Right renal cortex interstitium (tissue), 3 donors: Measurements from ENCODE around the gene TMIE. TPM values are rescaled to one million over a fixed set of nuclear protein-coding genes. Genes with fewer than 3 reads are reported as not detected.
"Not testable (repeated sequence)": the region's sequence is repeated elsewhere in the genome, so short reads cannot be mapped to it uniquely, and the experiment has no call there.

Source experiments
- DNase-seq, 3 donors: peaks; one replicate each; pipeline ENCODE4 v3.0.0-alpha.2; 2013; ENCODE audit warnings: low read depth in 3 of 3, low spot score in 2 of 3
- polyA plus RNA-seq, 3 donors: library from polyadenylated mRNA; unstranded; fragments of 120-200 nt; gene quantifications; one replicate each; pipeline ENCODE4 v1.2.1, GENCODE V29; 2013; ENCODE audit not compliant: insufficient read length in 3 of 3

Gene TMIE
- polyA plus RNA-seq, 3 donors: 1.0 to 1.1 (median 1.1) TPM

DNA sequence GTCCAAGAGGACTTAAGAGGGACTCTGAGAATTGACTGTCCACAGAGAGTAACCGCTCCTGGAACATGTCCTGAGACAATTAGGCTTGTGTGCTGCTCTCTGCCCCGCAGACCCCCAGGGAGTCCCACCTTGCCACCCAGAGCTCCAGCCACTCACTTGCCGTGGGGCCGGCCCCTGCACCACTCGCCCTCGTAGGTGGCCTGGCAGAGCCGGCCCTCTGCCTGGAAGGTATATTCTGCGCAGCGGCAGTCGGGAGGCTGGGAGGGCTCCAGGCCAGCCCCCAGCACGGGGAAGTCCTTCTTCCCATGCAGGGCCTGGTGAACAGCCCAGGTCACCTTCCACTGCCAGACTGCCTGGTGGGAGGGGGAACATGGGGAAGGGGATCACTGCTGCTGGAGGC is 18.2 kb upstream of the TMIE start:
- no peak for DNase-seq

DNA sequence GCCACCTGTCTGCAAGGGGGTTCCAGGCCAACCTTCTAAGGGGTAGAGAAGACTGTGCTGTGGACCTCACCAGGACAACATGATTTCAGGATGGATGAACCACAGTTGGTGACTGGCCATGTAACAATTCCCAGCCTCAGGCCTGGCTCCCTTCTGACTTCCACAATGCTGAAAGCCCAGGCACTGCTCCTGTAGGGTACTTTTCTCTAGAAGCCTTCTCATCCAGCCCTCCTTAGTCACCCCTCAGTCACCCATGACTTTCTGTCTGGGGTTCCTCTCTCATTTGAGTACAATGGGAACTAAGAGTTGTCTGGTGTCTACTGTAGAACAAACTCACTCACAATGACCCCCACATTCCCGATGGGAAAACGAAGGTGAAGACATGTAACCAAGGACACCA is 16.3 kb upstream of the TMIE start:
- DNase-seq: no peak

DNA sequence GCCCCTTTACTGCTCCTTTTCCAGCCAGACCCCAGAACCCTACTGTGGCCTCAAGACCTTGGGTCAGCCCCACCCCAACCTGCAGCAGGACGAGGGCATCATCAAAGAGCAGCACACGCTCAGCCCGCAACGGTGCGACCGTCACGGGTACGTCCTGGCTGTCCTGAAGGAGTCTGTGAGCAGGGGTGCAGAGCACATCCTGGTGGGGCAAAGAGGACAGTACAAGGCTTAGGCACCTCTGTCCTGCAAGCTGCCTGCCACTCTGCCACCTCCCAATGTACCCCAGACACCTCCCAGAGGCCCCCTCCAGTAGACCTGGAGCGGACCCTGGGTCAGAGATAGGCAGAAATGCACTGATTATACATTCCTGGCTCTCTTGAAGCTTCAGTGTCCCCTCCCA is 15.7 kb upstream of the TMIE start:
- no peak for DNase-seq

DNA sequence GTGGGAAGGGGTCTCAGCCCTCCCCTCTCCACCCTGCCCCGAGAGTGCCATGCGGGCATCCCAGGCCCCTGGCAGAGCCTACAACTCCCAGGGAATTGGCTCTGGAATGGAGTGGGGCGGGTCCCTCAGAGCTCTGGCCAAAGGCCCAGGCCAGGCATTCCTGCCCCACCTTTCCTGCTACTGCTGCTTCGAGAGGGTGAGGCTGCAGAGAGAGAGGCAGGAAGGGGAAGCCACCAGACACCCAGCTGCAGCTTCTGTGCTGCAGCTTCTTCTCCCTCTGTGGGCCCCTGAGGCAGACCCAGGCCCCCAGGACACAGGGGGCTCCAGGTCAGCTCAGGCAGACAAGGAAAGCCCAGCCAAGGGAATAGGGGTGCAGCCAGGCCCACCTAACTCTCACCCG is 10.4 kb upstream of the TMIE start:
- no peak for DNase-seq

DNA sequence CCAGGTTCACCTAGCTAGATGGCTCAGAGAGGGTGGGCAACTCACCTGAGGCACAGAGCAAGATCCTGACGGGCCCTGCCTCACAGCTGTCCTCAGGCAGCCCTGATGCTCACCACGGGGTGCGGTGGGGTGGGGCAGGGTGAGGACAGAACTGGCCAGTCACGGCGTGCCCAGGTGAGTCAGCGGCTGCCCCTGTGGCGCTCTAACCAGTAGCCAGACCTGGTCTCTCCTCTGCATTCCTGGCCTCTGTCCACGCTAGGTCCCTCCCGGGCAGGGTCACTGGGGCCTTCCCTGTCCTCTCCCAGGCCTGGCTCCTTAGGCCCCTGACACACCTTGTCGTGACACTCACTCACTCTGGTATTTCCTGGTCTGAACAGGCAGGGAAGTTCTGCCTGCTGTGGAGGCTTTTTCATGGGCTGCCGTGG is 8.6 kb upstream of the TMIE start:
- no peak for DNase-seq

DNA sequence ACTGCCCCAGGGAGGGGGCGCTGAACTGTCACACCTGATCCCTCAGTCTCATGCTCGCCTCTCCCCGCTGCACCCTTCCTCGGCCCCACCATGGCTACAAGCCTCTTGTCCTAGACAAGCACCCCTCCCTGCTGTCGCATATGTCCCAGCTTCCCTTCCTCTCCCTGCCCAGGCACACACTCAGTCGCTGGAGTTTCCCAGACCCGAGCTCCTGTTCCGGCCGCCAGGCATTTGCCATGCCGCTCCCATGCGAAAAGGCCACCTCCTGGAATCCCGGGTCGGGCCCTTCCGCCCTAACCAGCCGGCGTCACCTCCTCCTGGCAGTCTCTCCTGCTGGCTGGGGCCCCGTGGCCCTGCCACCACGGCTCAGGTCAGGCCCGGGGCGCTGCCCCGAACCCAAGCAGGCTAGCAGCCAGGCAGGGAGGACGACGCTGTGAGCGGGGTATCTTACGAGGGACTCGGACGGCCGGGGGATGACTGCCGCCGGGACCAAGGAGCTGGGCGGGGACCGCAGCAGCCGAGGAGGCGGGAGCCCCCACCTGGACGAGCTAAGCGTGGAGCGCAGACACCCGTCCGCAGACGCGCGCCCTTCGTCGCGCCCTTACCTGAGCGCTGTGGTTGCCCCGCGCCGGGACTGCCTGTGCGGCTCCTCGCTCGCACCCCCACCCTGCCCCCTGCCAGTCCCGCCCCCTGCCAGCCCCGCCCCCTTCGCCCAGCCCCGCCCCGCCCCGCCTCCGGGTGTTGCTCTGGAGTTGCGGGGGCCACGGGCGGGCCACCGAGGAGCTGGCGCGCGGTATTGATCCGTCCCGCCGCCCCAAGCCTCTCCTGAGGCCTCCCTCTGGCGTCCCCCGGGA is 7.9 kb upstream of the TMIE start, which contains the start of gene ALS2CL:
ALS2CL (minus strand) TSS at position 642 of the 854 bp plus-strand sequence. CDS start 4,239 bp downstream, outside the sequence.
- no peak for DNase-seq

DNA sequence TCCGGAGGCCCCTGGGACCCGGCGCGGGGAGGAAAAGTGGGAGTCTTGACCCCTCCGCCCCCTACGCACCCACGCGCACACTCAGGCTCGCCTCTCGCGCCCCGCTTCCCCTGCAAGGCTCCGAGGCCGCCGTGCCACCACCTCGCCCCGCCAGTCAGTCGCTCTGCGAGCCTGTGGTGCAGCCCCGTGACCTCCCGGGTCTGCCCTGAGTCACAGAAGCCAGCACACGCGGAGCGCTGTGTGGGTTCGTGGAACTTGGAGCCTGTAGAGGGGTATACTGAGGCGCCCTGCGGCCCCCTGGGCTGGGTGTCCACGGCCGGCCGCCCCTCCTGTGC is 7.3 kb upstream of the TMIE start:
- no peak for DNase-seq

DNA sequence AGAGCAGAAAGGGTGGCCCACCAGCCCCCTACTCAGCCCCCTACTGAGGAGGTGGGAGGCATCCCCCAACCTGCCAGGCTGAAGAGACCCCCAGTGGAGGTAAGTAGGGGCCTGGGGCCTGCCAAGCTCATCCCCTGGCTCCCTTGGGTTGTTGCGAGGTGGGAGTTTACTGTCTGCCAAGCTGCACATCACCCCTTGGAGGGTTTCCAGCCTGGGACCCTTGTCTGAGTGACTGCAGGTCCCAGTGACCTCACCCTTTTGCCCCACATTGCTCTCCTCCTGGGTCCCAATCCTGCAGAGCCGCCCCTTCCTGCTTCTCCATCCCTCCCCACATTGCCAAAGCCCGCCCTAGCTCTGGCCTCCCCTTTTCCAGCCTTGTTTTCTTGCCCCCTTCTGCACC is 6.7 kb upstream of the TMIE start:
- DNase-seq: no peak

DNA sequence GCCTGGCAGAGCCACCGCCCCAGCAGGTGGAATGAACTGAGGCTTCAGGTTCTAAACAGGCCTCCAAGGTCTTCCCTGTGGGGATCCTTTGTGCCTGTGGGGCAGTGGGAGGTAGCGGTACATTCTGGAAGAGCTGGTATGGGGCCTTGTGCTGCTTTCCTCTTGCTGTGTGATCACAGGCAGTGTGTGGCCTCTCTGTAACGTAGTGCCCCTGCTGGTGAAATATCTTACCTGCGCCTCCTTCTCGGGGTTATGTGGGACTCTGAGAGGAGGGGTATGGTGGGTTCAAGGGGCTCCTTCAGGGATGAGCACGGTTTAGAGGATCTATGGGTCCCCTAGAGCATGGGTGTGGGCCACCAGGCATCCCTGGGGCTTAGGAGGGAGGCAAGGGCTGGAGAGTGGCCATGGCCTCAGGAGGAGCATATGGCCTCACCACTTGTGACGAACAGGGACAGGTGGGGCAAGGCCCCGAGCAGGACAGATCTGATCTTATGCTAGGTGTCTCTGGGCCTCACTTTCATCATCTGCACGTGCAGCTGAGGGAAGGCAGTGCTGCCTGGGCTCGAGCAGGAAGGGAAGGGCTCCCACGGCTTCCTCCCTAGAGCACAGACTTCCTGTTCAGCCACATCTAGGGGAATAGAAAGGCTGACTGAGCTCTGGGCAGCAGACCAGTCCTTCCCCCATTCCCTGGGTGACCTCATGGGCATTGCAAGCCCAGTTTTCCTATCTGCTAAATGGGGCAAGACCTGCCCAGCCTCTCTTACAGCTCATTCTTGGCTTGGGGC is 5.8 kb upstream of the TMIE start:
- no peak for DNase-seq

DNA sequence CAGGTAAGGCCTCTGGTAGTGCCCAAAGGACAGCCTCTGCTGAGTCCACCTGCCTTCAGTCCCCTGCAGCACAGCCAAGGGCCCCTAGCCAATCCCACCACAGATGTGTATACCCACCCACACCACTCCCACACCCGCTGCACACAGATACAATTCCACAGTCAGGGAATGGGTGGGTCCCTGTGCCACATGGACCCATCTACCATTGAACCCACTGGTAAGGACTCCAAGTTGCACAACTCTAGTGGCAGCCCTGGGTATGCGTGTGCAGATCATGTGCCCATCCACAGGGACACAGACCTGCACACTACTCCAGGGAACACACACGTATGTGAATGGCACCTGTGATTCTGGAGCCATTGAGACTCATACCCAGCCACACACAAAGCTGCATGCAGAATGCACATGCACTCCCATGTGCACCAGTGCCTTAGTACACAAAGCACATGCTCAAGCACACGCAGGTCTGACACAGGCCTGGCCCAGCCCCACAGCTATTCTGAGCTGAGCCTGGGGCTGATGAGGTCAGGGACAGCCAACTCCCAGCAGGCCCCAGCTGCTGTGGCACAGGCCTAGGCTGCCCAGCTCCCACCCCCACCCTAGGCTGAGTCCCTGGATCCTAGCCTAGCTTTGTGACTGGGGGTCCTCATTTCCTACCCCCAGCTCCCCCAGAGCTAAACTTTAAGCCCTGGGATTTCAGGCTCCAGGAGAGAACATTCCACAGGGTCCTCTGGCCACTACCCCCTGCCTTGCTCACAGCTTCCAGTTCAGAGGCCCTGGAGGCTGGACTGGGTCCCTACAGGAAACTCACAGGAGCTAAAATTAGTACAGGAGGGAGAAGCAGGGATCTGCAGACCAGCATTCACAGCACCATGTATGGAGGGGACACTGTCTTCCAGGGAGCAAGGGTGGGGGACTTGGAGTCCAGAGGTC is 5.0 kb upstream of the TMIE start:
- DNase-seq: no peak

DNA sequence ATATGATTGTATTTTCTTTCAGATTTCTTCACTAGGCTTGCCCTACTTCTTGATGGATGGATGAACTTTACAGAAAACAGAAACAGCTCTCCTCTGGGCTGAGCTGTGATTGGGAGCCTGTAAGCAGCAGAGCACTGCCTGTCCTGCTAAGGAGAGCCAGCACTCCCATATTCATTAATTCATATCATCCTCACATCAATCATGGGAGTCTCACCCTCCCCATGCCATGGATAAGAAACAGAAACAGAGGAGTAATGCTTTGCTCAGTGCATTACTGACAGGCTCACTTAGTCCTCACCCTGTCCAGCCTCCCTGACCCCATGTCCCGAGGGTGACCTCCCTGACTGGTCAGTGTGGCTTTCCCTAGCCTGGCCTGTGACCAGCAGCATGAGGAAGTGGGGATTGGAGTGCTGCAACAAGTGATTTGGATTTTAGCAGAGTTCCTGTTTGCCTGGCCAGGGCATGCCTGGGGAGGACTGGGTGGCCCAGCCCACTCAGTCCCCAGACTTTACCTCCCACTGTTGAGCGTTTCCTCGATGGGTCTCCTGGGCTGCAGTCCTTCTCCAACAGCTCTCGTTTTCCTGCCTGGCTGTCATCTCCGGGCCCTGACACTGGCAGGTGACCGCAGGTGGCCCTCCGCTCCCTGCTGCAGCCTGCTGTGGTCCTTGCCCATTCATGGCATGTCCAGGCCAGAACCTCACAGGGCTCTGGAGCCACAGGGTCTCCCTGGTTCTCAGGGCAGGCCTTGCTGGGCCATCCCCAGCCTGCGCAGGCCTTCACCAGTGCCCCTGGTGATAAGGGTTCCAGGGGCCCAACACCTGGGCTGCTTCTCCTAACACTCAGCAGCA is 1.3 kb upstream of the TMIE start:
- DNase-seq: no peak

DNA sequence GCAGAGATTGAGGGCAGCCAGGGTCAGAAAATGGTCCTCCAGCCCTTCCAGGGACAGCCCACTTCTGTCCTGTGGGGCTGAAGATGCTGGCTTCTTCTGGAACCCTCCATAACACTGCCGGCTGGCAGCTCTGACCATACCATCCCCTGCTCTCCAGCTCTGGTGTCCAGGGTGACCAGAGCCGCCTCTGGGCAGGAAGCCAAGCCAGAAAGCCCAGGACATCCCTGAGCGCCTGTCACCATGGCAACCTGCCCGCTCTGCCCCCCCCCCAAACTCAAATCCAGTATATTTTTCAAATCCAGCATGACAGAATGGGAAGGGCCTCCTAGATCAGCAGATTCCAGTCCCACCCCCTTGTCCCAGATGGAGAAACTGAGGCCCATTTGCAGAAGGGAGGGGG is 420 bp upstream of the TMIE start:
- no peak for DNase-seq

DNA sequence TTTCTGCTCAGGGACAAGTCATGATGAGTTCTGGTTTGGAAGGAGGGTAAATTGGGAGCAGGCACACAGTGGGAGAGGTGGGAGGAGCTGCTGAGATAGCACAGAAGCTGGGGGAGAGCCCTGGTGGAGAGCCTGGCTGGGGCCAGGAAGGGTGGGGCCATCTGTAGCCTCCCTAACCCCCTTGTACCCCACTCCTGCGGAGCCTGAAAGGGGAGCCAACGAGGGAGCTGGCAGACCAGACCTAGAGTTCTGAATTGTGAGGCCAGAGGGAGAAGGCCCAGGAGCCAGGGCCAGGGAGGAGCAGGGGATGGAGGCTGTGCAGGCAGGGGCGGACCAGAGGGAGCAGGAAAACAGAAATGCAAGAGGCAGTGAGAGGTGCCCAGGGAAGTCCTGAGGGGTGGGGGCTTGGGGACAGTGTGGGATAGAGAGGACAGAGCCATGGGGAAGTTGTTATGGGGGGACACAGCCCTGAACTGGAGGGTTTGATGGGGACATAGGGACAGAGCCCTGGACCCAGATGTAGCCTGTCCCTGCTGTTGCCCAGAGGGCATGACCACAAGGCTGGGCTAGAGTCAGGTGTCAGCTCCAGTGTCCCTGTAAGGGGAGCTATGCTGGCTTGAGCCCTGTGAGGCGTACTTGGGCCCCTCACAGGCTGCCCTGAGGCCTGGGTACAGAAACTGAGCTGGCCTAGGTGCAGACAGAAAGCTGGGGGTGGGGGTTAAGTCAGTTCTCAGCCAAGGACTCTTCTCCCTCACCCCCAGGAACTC is 1.2 kb downstream of the TMIE start:
- no peak for DNase-seq

DNA sequence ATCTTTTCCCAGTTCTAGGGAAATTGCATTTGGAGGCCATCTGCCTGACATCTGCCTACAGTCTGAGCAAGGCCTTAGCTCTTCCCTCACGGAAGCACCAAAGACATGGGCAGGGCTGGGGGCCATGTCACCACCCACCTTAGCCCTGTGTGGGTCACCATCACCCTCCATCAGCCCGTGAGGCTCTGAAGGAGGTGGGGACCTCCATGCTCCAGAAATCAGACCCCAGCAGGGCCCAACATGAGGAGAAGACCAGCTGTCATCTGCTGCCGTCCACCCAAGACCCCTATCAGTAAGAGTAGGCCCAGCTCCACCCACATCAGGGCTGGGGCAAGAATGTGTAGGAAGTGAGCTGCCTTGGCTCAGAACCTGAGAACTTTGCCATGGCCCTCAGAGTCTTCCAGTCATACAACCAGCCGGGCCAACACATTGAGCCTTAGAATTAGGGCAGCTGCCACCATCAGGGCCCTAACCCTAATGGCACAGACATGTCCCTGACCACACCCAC is 1.9 kb downstream of the TMIE start:
- no peak for DNase-seq

DNA sequence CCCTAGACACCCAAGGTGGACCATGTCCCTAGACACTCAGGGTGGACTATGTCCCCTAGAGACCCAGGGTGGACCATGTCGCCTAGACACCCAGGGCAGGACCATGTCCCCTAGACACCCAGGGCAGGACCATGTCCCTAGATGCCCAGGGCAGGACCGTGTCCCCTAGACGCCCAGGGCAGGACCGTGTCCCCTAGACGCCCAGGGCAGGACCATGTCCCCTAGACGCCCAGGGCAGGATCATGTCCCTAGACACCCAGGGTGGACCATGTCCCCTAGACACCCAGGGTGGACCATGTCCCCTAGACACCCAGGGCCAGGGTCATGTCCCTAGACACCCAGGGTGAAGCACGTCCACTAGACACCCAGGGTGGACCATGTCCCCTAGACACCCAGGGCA is 3.2 kb downstream of the TMIE start:
- not testable (repeated sequence) for DNase-seq

DNA sequence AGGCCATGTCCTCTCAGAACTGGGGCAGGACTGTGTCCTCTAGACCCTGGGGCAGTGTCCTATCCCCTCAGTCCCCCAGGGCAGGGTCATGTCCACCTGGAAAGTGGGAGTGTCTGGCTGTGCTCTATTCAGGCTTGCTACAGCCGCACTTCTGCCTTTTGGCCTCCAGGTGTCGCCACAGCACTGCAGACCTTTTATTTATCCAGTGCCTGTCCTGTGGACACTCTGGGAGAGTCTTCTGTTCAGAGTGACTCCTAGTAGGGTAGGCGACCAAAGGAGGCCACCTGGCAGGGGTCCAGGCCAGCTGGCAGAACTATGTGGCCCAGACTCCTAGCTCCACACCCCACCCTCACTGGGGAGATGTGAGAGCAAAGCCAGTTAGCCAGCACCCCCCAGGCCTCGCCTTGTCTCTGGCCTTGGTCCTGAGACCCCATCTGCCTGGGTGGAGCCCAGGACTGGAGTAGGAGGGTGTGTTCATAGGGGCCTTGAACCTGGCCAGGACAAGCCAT is 3.9 kb downstream of the TMIE start:
- DNase-seq: peak in 1 of 3 donors; percentile 45

DNA sequence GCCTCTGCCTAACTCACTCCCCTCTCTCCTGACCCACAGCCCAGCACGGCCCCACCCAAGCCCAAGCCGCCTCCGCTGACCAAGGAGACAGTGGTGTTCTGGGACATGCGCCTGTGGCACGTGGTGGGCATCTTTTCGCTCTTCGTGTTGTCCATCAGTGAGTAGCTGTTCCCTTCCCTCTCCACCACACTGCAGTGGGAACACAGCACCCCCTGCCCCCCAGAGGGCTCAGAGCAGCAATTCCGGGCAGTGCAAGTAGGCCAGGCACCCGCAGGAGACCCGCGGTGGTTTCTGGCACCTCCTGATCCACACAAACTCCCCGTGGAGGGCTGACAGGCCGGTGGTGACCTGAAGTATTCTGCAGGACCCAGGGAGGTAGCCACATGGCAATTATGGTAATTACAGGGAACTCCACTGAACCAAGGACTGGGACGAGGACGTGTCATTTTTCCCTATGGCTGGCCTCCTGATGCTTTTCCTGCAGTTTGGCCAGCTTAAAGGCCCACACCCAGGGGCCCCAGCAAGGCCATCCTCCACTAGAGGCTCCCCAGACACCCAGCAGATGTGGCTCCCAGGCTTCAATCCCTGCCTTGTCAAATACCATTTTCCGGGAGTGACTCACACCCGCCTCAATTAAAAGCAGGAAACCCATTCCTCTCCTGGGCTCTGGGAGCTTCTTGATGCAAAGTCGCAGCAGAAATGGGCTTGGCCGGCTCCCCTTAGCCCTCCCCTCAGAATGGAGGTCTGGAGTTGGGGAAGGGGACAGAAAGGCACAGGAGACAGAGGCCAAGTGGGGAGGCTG is 4.8 kb downstream of the TMIE start:
- DNase-seq: no peak
